ENCODE measurements around the gene C10orf90. TPM values are rescaled to one million over a fixed set of nuclear protein-coding genes. Genes with fewer than 3 reads are reported as not detected.

The C10orf90 gene
- total RNA-seq, 1 experiment from 2014 or later, result 0.99 TPM

GRCh38 chr10:126405239-126405775 is 265.2 kb downstream of the C10orf90 start:
- no peak for DNase-seq (ENCODE audit: extremely low read depth, low read depth)

- no peak for DNase-seq (ENCODE audit: extremely low read depth, low read depth)
Observed at GRCh38 chr10:126402721-126403695, 267.5 kb downstream of the C10orf90 start.

- no peak for DNase-seq (ENCODE audit: extremely low read depth, low read depth)
Observed at GRCh38 chr10:126400641-126401040, 269.9 kb downstream of the C10orf90 start.

- no peak for DNase-seq (ENCODE audit: extremely low read depth, low read depth)
Observed at GRCh38 chr10:126398924-126399323, 271.6 kb downstream of the C10orf90 start.

- no peak for DNase-seq (ENCODE audit: extremely low read depth, low read depth)
Observed at GRCh38 chr10:126398383-126398743, 272.1 kb downstream of the C10orf90 start.

- no peak for DNase-seq (ENCODE audit: extremely low read depth, low read depth)
Observed at GRCh38 chr10:126397640-126398382, 272.7 kb downstream of the C10orf90 start.

- no peak for DNase-seq (ENCODE audit: extremely low read depth, low read depth)
Observed at GRCh38 chr10:126397156-126397555, 273.3 kb downstream of the C10orf90 start.

- no peak for DNase-seq (ENCODE audit: extremely low read depth, low read depth)
Observed at GRCh38 chr10:126394948-126395347, 275.5 kb downstream of the C10orf90 start.

- DNase-seq (ENCODE audit: extremely low read depth, low read depth), result no peak
Observed at GRCh38 chr10:126393076-126393475, 277.4 kb downstream of the C10orf90 start.

- no peak for DNase-seq (ENCODE audit: extremely low read depth, low read depth)
Observed at GRCh38 chr10:126392469-126392868, 278.0 kb downstream of the C10orf90 start.

- DNase-seq (ENCODE audit: extremely low read depth, low read depth), result no peak
Observed at GRCh38 chr10:126392068-126392467, 278.4 kb downstream of the C10orf90 start.

- DNase-seq (ENCODE audit: extremely low read depth, low read depth), result no peak
Observed at GRCh38 chr10:126391192-126391885, 279.2 kb downstream of the C10orf90 start.

GRCh38 chr10:126390324-126390723 is 280.2 kb downstream of the C10orf90 start:
- no peak for DNase-seq (ENCODE audit: extremely low read depth, low read depth)

- no peak for DNase-seq (ENCODE audit: extremely low read depth, low read depth)
Observed at GRCh38 chr10:126387931-126388911, 282.3 kb downstream of the C10orf90 start, which contains the start of gene ADAM12. TSS of gene ADAM12 (minus strand) at chr10:126388477. CDS start at chr10:126388145, 332 bp downstream.

- DNase-seq (ENCODE audit: extremely low read depth, low read depth), result peak; percentile 18
Observed at GRCh38 chr10:126387041-126387921, 283.2 kb downstream of the C10orf90 start.

GRCh38 chr10:126384269-126384873 is 286.1 kb downstream of the C10orf90 start:
- no peak for DNase-seq (ENCODE audit: extremely low read depth, low read depth)

- no peak for DNase-seq (ENCODE audit: extremely low read depth, low read depth)
Observed at GRCh38 chr10:126380352-126381076, 290.0 kb downstream of the C10orf90 start.

Data from NCI-H460 (cell line).